Tracheal epithelial cell (primary cell): ENCODE results near the gene TLL1. TPM values are rescaled to one million over a fixed set of nuclear protein-coding genes. Genes with fewer than 3 reads are reported as not detected.

Experiments used
- total RNA-seq: library from RNA; depleted of rRNA; stranded (reverse); fragments of >200 nt; gene quantifications from 2 replicates; pipeline ENCODE4 v1.2.1, GENCODE V29; 2014

Gene TLL1
- 1.1 and 3.6 TPM in 2 replicates for total RNA-seq

DNA sequence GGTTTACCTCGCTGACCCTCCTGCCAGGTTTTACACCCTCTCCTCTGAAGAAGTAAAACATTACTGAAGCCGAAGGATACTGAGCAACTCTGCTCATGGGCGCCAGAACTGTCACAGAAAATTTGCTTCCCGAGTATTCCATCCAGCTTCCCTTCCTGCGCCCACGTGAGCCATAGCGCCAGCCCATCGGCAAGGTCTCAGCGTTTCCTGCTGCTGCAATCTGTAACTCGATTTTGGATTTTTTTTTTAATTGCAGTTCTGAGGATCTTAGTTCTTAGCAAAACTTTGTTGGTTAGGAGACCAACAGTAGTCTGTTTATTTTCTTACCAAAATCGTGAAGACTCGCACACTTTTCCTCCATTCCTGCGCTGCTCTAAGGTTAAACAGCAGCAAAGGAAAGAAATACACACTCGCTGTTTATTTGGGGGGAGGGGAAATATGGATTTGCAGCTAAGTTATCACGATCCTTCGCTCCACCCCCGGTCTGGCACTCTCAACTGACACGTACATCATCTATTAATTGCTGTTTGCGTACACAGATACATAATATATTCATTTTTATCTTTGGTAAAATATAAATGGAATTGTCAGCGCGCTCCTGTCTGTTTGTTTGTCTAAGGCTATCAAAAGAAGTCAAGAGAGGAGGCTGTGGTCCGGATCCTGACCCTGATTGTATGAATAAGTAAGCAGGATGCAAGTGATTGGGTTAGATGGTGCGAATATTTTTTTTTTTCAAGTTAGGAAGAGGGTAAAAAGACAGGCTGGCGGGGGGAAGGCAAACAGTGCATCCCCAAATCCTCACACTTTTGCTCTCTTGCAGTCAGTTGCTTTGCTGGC, at the start of gene TLL1:
TLL1 (plus strand) TSS at position 777 of the 837 bp plus-strand sequence. CDS start 668 bp downstream, outside the sequence.

